HL-60 (cell line): Measurements from ENCODE around the gene KNOP1.

ENCODE experiments used
- DNase-seq, 2 experiments: peaks; one replicate each; pipeline ENCODE4 v3.0.0-alpha.2; 2010 to 2020; ENCODE audit warnings: low read depth in 1 of 2, low spot score in 1 of 2
- H3K27ac ChIP-seq: fragments of 250-450 bp; sonication (Bioruptor Pico); replicated peaks from 2 replicates; pipeline ENCODE4 v1.5.1; 2020; ENCODE audit warnings: mild to moderate bottlenecking, moderate library complexity
- H3K27me3 ChIP-seq: fragments of 250-450 bp; sonication (Bioruptor Pico); 2 replicates; pipeline ENCODE4 v1.5.1; 2021; ENCODE audit warnings: mild to moderate bottlenecking, moderate library complexity; ENCODE audit not compliant: insufficient read depth, poor library complexity, severe bottlenecking
- H3K4me3 ChIP-seq: replicated peaks from 2 replicates; pipeline ENCODE4 v1.5.1; 2011; ENCODE audit warnings: mild to moderate bottlenecking, control low read depth, low read length; ENCODE audit not compliant: insufficient read depth
- GABPA ChIP-seq: IDR thresholded peaks from 2 replicates; pipeline ENCODE4 v1.6.1; 2012; ENCODE audit warnings: low read depth
- POLR2AphosphoS5 ChIP-seq: IDR thresholded peaks from 2 replicates; pipeline ENCODE4 v1.6.1; 2012; ENCODE audit warnings: low read depth
- SPI1 ChIP-seq: IDR thresholded peaks from 2 replicates; pipeline ENCODE4 v1.6.1; 2012; ENCODE audit warnings: low read depth, mild to moderate bottlenecking, borderline replicate concordance
- TF ChIP-seq, protein P1 (sequence below): IDR thresholded peaks from 2 replicates; pipeline ENCODE4 v1.6.1; 2012; ENCODE audit warnings: low read depth; ENCODE audit not compliant: insufficient replicate concordance
- TF ChIP-seq, protein P2 (sequence below): IDR thresholded peaks from one replicate; pipeline ENCODE4 v1.5.1; 2011; ENCODE audit warnings: low read length, control low read depth, inconsistent platforms; ENCODE audit not compliant: insufficient read depth

Gene KNOP1

DNA sequence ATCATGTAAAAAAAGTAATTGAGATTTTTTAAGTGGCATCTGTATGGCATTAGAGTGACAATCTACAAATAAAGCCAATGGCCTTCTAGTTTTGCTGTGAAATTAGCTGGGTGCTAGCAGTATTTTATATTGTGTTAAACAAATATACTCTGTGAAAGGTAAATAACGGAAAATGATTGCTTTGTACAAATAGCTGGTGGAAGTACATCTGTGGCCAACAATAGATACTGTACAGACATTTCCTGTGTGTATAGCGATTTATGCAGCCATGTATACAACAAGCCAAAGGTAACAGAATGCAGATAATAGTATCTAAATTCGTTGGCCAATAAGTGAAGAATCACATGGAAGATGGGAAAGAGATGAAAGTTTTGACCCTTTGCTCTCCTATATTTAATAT, 26.6 kb upstream of the KNOP1 start:
- no peak for DNase-seq
- Histone ChIP-seq H3K4me3 (no peak overlapping the region), H3K27me3 (no peaks in the 10 kb centered on the region), H3K27ac (no peak overlapping the region)
- TF ChIP-seq, protein P1, sequence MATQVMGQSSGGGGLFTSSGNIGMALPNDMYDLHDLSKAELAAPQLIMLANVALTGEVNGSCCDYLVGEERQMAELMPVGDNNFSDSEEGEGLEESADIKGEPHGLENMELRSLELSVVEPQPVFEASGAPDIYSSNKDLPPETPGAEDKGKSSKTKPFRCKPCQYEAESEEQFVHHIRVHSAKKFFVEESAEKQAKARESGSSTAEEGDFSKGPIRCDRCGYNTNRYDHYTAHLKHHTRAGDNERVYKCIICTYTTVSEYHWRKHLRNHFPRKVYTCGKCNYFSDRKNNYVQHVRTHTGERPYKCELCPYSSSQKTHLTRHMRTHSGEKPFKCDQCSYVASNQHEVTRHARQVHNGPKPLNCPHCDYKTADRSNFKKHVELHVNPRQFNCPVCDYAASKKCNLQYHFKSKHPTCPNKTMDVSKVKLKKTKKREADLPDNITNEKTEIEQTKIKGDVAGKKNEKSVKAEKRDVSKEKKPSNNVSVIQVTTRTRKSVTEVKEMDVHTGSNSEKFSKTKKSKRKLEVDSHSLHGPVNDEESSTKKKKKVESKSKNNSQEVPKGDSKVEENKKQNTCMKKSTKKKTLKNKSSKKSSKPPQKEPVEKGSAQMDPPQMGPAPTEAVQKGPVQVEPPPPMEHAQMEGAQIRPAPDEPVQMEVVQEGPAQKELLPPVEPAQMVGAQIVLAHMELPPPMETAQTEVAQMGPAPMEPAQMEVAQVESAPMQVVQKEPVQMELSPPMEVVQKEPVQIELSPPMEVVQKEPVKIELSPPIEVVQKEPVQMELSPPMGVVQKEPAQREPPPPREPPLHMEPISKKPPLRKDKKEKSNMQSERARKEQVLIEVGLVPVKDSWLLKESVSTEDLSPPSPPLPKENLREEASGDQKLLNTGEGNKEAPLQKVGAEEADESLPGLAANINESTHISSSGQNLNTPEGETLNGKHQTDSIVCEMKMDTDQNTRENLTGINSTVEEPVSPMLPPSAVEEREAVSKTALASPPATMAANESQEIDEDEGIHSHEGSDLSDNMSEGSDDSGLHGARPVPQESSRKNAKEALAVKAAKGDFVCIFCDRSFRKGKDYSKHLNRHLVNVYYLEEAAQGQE, result no peak
- TF ChIP-seq POLR2AphosphoS5 (no peak), SPI1 (no peak), GABPA (no peak)
- TF ChIP-seq, protein P2, sequence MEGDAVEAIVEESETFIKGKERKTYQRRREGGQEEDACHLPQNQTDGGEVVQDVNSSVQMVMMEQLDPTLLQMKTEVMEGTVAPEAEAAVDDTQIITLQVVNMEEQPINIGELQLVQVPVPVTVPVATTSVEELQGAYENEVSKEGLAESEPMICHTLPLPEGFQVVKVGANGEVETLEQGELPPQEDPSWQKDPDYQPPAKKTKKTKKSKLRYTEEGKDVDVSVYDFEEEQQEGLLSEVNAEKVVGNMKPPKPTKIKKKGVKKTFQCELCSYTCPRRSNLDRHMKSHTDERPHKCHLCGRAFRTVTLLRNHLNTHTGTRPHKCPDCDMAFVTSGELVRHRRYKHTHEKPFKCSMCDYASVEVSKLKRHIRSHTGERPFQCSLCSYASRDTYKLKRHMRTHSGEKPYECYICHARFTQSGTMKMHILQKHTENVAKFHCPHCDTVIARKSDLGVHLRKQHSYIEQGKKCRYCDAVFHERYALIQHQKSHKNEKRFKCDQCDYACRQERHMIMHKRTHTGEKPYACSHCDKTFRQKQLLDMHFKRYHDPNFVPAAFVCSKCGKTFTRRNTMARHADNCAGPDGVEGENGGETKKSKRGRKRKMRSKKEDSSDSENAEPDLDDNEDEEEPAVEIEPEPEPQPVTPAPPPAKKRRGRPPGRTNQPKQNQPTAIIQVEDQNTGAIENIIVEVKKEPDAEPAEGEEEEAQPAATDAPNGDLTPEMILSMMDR, result no peak

DNA sequence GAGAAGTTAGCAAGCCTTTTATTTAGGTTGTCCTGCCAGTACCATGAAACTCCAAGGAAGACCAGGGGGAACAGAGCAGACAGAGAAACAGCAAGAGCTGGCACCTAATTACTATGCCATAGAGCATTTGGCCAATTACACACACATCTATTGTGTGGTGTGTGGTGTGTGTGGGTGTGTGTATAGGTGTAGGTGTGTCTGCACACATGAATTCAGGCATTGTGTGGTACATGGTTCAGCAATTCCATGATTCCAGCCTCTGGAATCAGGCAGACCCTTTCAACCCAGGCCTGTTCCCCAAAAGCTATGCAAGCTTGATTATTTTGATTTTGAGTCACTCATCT, 25.8 kb upstream of the KNOP1 start:
- Histone ChIP-seq H3K27me3 (no peaks in the 10 kb centered on the region), H3K4me3 (no peak overlapping the region), H3K27ac (no peak overlapping the region)
- DNase-seq, result no peak
- TF ChIP-seq, protein P2, result no peak
- no peak for TF ChIP-seq GABPA
- TF ChIP-seq POLR2AphosphoS5, result no peak
- TF ChIP-seq, protein P1, result no peak
- no peak for TF ChIP-seq SPI1

DNA sequence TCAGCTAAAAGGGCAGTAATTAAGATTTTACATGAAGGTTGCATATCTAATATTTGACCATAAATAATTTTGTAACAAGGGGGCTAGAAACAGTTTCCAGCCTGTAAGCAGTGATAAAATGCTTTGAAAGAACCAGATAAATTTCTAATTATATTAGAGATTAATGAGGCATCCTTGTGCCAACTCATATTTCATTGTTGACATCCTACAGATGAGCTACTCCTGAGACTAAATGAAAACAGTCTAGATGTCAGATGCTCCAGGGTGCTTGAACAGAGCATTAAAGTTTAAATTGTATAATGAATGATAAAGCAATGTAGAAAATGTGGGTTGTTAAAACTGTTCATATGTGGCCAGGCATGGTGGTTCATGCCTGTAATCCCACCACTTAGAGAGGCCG, 23.3 kb upstream of the KNOP1 start:
- DNase-seq, result no peak
- Histone ChIP-seq H3K4me3 (no peak overlapping the region), H3K27me3 (no peaks in the 10 kb centered on the region), H3K27ac (no peak overlapping the region)
- TF ChIP-seq POLR2AphosphoS5 (no peak), GABPA (no peak), SPI1 (no peak)
- TF ChIP-seq, protein P1, result no peak
- TF ChIP-seq, protein P2, result no peak
